Lower lobe of right lung (tissue), 2 donors: ENCODE data around the gene GJA4. TPM values are rescaled to one million over a fixed set of nuclear protein-coding genes. Genes with fewer than 3 reads are reported as not detected.

Experiments used
- ATAC-seq, 2 donors: fragments of 200-7000 bp; cut with Tn5 transposase; one replicate each; pipeline ENCODE4 v1.9.1; 2020 to 2022; ENCODE audit warnings: mild to moderate bottlenecking in 2 of 2, moderate library complexity in 2 of 2
- DNase-seq: peaks from one replicate; pipeline ENCODE4 v3.0.0-alpha.2; 2020
- H3K27ac ChIP-seq: fragments of 200-600 bp; one replicate; pipeline ENCODE4 v1.8.0; 2022
- H3K27me3 ChIP-seq: fragments of 200-600 bp; one replicate; pipeline ENCODE4 v1.8.0; 2022; ENCODE audit warnings: low read depth
- H3K36me3 ChIP-seq: fragments of 200-600 bp; one replicate; pipeline ENCODE4 v1.8.0; 2022; ENCODE audit warnings: mild to moderate bottlenecking
- H3K4me1 ChIP-seq: fragments of 200-600 bp; one replicate; pipeline ENCODE4 v1.8.0; 2022
- H3K4me3 ChIP-seq: fragments of 200-600 bp; one replicate; pipeline ENCODE4 v1.8.0; 2022; ENCODE audit warnings: mild to moderate bottlenecking
- H3K9me3 ChIP-seq: fragments of 200-600 bp; one replicate; pipeline ENCODE4 v1.8.0; 2022
- intact Hi-C: fragments of 100-400 bp; cut with DNase I; formaldehyde crosslinking; loops from one replicate; pipeline ENCODE4 v1.11.0; 2022
- long read RNA-seq: library from polyadenylated mRNA; unstranded; transcript quantifications from one replicate; pipeline ENCODE4 v2.0.0, GENCODE V29; 2021
- total RNA-seq: library from RNA; stranded (reverse); fragmentation: NEBNext Ultra II Directional; extraction: Animal tissue kit (Norgen Biotek cat#: 25700); gene quantifications from one replicate; pipeline ENCODE4 v1.2.1, GENCODE V29; 2021
- TF ChIP-seq, protein P1 (sequence below): fragments of 200-600 bp; IDR thresholded peaks from one replicate; pipeline ENCODE4 v1.8.0; 2022; ENCODE audit warnings: antibody characterized with exemption, mild to moderate bottlenecking
- donor health status: DM: no; HTN: yes; CAD: no; lungs with severe emphysema.

Gene GJA4
- total RNA-seq: 16.1 TPM
- long read RNA-seq, transcript GJA4-201 (2 exons, 1,622 nt): major isoform, 6 of 7 reads
- long read RNA-seq, partial matches to known transcripts: 1 of 7 reads
- long read RNA-seq, other reads (novel, unspliced or antisense): 0 of 7 reads

DNA sequence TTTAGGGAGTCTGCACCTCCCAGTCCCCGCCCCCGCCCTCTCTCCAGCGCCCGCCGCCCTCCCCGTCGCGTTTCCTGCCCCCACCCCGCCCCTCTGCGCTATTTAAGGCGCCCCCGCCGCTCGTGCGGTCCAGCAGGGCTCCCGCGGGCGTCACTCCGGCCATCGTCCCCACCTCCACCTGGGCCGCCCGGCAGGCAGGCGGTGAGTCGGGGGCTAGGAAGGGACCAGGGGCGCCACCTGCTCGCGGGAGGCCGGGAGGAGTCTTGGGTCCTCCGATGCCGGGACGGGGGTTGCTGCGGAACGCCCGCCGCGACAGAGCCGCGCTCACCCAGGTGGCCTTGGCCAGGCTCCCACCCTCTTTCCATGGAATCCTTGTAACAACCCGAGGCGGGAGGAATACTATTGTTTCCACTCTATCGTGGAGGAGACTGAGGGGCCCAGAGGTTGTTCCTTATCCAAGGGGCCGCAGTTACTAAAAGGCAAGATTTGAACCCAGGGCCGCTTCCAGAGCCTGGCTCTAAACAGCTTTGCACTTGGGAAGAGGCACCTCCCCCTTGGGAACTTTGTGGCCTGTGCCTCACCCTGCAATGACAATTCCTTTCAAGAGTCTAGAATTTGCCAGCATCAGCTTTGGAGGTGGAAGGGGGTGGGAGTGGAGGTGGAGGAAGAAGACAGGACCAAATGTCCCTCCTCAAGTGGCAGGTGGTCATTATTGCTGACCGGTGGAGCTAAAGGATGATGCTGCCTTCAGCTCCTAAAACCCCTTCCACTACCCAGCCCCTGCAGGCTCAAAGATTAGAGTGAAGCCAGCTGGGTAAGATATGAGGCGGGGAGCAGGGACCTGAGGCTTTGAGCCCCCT, at the start of gene GJA4:
TSS of gene GJA4 (plus strand) at position 132 of the 860 bp plus-strand sequence. CDS start 1,215 bp downstream, outside the sequence.
- peak within 1 kb of the TSS; percentile 56 for H3K4me3 ChIP-seq
- peaks cover 7% of the 10 kb centered on the region for H3K4me1 ChIP-seq
- intact Hi-C loops: no loop called here
- peak within 1 kb of the TSS; percentile 73 for H3K27ac ChIP-seq
- TF ChIP-seq, protein P1, sequence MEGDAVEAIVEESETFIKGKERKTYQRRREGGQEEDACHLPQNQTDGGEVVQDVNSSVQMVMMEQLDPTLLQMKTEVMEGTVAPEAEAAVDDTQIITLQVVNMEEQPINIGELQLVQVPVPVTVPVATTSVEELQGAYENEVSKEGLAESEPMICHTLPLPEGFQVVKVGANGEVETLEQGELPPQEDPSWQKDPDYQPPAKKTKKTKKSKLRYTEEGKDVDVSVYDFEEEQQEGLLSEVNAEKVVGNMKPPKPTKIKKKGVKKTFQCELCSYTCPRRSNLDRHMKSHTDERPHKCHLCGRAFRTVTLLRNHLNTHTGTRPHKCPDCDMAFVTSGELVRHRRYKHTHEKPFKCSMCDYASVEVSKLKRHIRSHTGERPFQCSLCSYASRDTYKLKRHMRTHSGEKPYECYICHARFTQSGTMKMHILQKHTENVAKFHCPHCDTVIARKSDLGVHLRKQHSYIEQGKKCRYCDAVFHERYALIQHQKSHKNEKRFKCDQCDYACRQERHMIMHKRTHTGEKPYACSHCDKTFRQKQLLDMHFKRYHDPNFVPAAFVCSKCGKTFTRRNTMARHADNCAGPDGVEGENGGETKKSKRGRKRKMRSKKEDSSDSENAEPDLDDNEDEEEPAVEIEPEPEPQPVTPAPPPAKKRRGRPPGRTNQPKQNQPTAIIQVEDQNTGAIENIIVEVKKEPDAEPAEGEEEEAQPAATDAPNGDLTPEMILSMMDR: no peak
- H3K36me3 ChIP-seq: no peaks in the 10 kb centered on the region
- ATAC-seq (peak in 1 of 2 donors; percentile 23), DNase-seq (no peak)
- H3K9me3 ChIP-seq: no peaks in the 10 kb centered on the region
- H3K27me3 ChIP-seq: peaks cover 17% of the 10 kb centered on the region

DNA sequence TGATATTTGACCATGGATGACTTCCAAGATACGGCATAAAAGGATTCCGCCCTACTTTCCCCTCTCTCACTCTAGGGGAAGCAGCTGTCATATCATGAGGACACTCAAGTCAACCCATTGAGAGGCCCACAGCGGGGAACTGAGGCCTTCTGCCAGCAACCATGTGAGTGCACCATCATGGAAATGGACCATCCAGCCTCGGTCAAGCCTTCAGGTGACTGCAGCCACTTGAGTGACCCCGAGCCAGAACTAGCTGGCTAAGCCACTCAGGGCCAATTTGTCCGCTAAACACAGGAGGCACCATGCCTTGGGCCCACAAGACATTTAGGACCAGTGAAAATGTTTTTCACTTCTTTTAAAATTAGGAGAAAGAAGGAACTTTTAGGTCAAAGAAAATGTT, 49.0 kb upstream of the GJA4 start:
- no peaks in the 10 kb centered on the region for H3K36me3 ChIP-seq
- no peaks in the 10 kb centered on the region for H3K4me1 ChIP-seq
- no peaks in the 10 kb centered on the region for H3K9me3 ChIP-seq
- no peak for ATAC-seq
- intact Hi-C loops: no loop called here
- no peak overlapping the region for H3K4me3 ChIP-seq
- no peak overlapping the region for H3K27ac ChIP-seq
- DNase-seq: no peak
- TF ChIP-seq, protein P1: no peak
- no peaks in the 10 kb centered on the region for H3K27me3 ChIP-seq

DNA sequence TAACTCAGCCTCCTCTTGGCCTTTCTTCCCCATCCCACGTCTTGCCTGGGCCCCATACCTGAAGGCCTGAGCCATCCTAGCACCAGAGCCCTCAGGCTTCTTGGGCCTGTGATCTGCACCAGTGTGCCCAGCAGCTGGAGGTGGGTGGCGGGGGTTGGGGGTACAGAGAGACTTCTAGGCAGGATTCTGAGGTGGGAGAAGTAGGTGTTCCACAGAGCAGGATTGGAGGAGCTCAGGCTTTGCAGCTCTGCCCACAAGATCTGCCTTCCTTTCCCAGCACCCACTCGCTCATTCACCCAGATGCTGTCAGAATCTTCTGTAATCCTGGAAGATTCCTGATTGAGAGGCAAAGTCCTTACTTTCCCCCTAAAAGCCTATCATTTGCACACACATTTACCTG, 47.9 kb upstream of the GJA4 start:
- ATAC-seq (no peak), DNase-seq (no peak)
- no peak overlapping the region for H3K27ac ChIP-seq
- H3K27me3 ChIP-seq: no peaks in the 10 kb centered on the region
- no peak overlapping the region for H3K4me3 ChIP-seq
- TF ChIP-seq, protein P1: no peak
- intact Hi-C loops: no loop called here
- H3K9me3 ChIP-seq: no peaks in the 10 kb centered on the region
- no peaks in the 10 kb centered on the region for H3K4me1 ChIP-seq
- no peaks in the 10 kb centered on the region for H3K36me3 ChIP-seq

DNA sequence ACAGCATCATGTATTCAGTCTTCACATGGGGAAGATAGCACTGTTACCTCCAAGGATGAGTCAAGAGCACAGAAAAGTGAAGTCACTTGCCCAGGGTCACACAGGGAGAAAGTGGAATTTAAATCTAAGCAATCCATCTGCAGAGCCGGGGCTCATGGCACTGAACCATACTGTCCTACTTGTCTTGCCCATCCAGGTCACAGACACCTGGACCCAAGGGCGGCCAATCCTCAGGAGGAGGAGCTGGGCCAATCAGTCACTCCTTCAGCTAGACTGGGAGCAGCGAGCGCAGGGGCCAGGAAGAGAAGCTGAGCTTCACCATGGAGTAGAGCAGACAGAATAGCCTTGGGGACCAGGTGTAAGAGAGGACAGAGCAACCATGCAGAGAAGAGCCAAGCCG, 47.1 kb upstream of the GJA4 start:
- ATAC-seq (no peak), DNase-seq (no peak)
- H3K9me3 ChIP-seq: no peaks in the 10 kb centered on the region
- H3K4me1 ChIP-seq: no peaks in the 10 kb centered on the region
- no peaks in the 10 kb centered on the region for H3K27me3 ChIP-seq
- no peak overlapping the region for H3K27ac ChIP-seq
- intact Hi-C loops: no loop called here
- H3K4me3 ChIP-seq: no peak overlapping the region
- H3K36me3 ChIP-seq: no peaks in the 10 kb centered on the region
- TF ChIP-seq, protein P1: no peak

DNA sequence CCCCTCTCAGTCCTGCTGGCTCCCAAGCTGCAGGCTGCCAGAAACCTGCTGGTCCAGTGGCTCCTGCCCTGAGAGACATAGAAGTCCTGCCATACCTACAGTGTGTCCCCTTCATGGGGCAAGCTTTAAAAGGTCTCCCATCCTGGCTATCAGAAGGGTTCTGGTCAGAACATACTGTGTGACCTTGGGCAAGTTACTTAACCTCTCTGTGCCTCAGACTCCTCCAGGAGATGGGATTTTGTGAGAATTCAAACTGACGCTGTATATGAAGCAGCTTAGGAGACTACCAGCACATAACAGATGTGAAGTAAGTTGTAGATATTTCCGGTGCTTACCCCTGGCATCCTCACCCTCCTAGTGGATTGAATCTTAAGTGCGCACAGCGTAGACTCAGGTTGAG, 46.7 kb upstream of the GJA4 start:
- Histone ChIP-seq H3K4me1 (no peaks in the 10 kb centered on the region), H3K36me3 (no peaks in the 10 kb centered on the region), H3K27ac (no peak overlapping the region), H3K4me3 (no peak overlapping the region), H3K9me3 (no peaks in the 10 kb centered on the region), H3K27me3 (no peaks in the 10 kb centered on the region)
- intact Hi-C loops: no loop called here
- no peak for ATAC-seq
- DNase-seq: no peak
- TF ChIP-seq, protein P1: no peak
